Measurements from ENCODE around the gene STK32B.

DNA sequence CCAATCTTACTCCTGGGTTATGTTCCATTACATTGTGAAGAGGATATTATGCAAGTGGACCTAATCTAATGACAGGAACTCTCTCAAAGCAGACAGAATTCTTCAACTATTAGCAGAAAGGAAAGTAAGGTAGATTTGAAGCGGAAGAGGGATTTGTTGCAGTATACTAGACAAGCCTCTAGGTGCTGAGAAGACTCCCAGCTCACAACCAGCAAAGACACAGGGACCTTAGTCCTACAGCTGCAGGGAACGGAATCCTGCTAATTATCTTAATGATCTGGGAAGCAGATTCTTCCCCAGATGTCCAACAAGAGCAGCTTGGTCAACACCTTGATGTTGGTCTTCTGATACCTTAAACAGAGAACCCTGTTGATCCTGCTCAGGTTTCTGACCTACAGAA, 73.6 kb downstream of the STK32B start:
- TF ChIP-seq, protein P1, sequence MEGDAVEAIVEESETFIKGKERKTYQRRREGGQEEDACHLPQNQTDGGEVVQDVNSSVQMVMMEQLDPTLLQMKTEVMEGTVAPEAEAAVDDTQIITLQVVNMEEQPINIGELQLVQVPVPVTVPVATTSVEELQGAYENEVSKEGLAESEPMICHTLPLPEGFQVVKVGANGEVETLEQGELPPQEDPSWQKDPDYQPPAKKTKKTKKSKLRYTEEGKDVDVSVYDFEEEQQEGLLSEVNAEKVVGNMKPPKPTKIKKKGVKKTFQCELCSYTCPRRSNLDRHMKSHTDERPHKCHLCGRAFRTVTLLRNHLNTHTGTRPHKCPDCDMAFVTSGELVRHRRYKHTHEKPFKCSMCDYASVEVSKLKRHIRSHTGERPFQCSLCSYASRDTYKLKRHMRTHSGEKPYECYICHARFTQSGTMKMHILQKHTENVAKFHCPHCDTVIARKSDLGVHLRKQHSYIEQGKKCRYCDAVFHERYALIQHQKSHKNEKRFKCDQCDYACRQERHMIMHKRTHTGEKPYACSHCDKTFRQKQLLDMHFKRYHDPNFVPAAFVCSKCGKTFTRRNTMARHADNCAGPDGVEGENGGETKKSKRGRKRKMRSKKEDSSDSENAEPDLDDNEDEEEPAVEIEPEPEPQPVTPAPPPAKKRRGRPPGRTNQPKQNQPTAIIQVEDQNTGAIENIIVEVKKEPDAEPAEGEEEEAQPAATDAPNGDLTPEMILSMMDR (conservative IDR thresholded peaks at IDR 0.05) = no peak
- TF ChIP-seq ZFX (IDR thresholded peaks at IDR 0.05) = no peak

Data from C4-2B (cell line).